GM19395 (cell line): ENCODE results near the gene NAPA.

Experiments used
- ATAC-seq: cut with Tn5 transposase; IDR thresholded peaks from one replicate; pipeline ENCODE4 v1.9.1; 2021; ENCODE audit warnings: mild to moderate bottlenecking, moderate library complexity; ENCODE audit not compliant: unreplicated experiment

Gene NAPA

DNA sequence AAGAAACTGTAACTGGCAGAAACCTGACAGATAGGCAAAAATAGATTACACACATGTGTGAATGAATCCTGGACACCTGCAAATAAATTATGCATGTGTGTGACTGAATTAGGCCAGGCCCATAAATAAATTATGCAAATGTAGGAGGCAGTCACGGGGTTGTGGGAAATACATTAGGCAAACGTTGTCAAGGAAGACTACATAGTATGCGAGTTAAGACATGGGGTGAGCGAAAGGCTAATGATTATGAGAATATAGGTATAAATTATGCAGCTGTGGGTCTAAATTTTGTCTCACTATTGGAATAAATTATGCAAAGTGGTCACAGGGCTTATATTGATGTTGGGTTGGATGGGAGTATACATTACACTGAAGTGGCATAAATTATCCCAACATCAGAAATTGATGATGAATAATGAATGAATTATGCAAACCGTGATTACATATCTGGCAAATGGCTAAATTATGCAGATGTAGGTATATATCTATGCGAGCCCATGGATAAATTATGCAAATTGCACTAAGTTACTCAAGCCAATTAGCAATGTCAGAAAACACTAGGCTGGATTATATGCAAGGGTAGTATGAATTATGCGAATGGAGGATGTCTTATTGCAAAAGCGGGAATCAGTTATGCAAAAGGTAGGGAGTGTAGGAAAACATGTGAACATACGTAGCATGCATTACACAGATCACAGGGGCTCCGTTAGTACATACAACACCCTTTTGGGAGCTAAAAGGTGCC is 50.0 kb downstream of the NAPA start:
- no peak for ATAC-seq

DNA sequence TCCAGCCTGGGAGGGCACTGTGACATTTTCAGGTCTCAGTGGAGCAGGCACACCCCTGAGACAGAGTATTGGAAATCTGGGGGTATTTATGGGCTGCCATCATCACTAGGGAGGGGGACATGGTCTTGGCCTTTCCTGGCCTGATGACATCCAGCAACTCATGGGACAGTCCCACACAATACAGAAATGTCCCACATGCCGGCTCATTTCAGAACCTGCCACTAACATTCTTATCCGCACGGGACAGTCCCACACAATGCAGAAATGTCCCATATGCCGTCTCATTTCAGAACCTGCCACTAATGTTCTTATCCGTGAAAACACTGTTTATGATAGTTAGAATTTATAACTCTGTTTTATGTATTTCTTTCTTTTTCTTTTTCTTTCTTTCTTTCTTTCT is 53.0 kb downstream of the NAPA start:
- no peak for ATAC-seq

DNA sequence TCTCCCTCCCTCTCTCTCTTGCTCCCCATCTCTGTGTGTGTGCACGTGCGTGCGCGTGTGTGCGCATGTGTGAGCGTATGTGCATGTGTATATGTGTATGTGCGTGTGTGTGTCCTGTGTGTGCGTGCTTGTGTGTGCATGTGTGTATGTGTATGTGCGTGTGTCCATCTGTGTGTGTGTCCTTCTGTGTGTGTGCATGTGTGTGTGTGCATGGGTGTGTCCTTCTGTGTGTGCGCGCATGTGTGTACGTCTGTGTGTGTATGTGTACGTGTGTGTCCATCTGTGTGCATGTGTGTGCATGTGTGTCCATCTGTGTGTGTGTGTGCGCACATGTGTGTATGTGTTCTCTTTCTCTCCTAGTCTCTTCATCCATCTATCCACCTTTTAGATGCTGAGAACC is 55.4 kb downstream of the NAPA start:
- no peak for ATAC-seq

DNA sequence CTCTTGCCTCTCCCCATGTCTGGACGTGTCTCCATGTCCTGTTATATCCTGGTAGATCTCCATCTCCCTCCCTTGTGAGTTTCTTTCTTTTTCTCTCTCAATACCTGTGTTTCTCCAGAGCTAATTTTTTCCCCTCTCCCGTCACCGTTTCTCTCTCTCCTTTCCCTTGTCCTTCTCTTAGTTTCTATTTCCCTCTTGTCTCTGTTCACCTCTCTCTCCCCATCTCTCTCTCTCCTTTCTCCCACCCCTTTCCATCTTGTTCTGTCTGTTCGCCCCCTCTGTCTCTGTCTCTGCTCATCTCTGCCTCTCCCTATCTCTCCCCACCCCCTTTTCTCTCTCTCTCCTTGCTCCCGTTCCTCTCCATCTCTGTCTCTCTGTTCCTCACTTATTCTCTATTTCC is 56.2 kb downstream of the NAPA start:
- ATAC-seq, result no peak

DNA sequence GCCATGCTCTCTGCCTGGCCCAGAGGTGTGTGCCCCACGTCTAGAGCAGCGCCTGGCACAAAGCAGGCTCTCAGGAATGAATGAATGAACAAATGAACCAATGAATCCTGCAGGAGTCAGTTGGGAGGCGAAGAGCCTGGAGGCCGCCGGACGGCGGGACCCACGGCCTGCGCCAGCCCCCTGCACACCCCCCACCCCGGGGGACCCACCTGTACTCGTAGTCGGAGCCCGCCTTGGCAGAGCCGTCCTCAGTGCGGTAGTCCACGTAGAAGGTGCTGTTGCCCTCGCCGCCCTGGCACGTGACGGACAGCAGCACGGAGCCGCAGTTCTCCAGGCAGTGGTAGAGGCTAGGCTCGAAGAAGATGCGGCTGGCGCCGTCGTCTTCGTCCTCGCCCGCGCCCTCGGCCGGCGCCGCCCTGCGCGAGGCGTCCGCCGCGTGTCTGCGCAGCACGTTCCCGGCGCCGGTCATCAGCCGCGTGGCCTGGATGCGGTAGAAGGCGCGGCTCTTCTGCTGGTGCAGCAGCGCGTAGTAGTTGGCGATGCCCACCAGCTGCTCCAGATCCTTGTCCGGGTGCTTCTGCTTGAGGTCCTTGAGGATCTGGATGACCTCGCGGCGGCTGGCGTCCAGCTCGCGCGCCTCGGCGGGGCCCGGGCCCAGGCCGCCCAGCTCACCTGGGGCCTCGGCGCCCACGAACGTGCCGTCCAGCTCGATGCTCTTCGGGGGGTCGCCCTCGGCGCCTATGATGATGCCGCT is 58.0 kb downstream of the NAPA start:
- no peak for ATAC-seq

DNA sequence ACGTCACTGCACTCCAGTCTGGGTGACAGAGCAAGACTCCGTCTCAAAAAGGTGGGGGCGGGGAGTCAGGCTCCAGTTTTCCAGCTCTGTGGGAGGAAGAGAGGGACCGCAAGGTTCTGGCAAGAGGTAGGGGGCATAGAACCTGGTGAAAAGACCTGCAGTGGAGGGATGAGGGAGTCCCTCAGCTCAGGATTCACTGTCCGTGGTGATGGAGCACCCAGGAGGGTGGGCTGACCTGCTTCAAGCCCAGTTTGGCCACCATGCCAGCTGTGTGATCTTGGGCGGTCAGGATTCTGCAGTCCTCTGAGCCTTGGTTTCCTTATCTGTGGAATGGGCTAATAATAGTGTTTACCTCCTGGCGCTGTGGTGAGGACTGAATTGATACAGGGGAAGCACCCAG is 64.4 kb downstream of the NAPA start:
- no peak for ATAC-seq

DNA sequence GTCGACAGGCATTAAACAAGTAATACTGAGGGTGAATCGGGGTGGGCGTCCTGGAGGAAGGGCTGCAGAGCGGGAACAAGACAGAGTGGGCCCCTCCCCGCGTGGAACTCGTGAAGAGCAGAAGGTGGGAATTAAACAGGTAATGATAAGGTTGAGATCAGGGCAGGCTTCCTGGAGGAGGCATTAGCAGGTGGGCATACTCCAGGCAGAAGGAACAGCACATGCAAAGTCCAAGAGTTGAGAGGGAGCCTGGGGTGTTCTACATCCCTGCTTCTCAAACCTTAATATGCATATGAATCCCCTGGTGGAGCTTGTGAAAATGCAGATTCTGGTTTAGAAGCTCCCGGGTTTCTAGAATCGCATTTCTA is 66.5 kb downstream of the NAPA start:
- ATAC-seq, result no peak

DNA sequence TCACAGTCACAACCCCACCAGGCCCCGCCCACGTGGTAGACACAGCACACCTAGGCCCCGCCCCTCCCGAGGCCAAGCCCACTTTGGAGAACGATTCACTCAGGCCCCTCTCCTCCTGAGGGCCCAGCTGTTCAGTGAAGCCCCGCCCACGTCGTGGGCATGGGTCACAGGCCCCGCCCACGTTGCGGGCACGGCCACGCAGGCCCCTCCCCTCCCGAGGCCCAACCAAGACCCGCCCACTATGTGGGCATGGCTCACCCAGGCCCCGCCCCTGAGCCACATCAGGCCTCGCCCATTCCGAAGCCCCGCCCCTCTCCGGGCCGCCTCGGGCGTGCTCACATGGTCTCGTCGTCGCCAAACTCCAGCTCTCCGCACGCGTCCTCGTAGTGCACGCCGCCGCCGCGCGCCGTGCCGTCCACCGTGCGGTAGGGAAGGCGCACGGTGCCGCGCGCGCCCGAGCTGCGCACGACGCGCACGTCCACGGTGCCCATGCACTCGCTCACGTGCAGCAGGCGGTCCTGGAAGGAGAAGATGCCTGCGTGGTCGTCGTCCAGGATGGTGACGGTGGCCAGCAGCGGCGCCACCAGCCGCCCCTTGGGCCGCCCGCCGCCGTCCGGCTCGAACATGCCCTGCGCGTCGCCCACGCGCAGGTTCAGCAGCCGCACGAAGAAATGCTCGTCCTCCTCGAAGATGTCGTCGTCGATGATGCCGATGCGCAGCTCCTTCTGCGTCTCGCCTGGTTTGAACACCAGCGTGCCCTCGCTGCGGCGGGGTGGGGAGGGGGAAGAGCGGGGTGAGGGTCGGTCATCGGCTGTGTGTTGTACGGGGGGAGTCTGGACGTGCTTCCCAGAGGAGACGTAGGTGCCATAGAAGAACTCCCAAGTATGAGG is 67.1 kb downstream of the NAPA start:
- no peak for ATAC-seq

DNA sequence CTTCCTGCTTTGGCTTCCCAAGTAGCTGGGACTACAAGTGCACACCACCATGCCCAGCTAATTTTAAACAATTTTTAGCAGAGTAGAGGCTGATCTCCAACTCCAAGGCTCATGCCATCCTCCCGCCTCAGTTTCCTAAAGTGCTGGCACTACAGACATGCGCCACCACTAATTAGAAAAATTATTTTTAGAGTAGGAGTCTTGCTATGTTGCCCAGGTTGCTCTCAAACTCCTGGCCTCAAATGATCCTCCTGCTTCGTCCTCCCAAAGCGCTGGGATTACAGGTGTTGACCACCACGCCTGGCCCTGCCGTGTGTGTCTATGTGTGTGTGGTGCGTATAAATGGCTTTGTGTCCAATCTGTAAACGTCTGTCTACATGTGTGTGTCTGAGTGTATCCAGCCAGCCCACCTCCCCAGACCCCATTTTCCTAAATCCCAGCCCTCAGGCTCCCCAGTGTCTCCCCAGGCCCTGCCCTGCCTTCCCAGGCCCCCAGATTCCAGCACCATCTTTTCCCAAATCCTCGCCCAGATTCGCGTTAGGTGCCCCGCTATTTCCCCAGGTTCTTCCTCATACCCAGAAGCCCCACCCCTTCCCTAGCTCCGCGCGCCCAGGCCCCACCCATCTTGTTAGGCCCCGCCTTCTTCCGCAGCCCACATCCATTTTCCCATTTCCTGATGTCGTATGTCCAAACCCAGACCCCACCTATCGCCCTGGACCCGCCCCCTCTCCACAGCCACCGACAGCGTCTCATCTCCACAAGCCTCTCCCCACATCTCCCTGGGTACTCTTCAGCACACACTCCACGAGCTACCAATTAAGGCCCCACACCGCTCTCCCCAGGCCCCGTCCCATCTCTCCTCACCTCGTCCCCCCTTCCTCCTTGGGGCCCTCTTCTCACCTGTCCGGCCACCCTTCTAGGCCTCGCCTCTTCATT is 68.1 kb downstream of the NAPA start:
- ATAC-seq, result no peak

DNA sequence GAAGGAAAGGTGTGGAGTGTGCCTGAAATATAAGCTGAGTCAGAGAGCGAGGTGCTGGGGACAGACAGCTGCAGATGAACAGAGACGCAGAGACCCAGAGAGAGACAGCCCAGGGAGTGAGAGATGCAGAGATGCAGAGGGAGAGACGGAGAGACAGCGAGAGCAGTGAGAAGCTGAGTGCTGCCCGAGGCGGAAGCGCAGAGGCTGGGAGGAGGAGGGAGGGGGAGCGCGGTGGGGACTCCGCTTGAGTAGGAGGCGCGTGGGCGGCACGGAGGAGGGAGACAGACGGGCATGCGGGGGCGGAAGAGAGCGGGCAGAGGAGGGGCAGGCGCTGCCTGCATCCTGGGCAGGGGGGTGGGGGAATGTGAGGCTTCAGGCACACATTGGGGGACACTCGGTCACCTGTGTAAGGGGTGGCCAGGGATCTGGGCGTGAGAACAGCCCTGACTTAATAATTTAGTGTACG is 68.9 kb downstream of the NAPA start:
- no peak for ATAC-seq

DNA sequence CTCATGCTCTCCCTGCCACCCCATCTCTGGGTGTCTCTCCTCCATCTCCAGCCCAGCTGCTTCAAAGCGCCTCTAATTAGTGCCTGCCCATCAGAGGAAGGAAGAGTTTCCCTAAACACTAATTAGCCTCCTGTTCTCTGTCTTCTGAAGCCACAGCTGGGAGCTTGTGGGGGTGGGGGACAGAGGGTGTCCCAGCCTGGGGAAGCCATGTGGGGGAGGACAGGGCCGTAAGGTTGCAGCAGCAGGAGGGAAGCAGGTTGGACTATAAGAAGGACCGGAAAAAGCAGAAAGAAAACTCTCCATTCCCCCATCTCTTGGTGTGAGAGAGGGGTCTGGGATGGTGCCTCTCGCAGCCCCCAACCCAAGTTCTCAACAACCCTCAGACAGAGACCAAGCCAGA is 69.3 kb downstream of the NAPA start:
- no peak for ATAC-seq

DNA sequence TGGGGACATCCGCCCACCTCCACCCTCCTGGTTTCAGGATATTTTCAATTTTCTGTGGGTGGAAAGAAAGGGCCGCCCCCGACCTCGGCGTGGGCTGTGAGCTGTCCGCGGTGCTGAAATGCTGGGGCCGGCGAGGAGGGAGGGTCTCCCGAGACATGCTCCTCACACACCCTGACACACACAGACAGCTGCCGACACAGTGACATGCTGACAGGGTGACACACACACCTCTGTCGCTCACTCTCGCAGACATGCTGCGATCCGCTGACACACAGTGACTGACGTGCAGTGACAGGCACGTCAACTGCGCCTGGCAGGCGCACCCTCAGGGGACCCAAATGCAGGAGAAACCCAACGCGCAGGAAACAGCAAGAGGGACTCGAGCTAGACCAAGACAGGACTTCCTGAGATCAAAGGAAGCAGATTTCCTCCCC is 70.5 kb downstream of the NAPA start:
- ATAC-seq, result no peak

DNA sequence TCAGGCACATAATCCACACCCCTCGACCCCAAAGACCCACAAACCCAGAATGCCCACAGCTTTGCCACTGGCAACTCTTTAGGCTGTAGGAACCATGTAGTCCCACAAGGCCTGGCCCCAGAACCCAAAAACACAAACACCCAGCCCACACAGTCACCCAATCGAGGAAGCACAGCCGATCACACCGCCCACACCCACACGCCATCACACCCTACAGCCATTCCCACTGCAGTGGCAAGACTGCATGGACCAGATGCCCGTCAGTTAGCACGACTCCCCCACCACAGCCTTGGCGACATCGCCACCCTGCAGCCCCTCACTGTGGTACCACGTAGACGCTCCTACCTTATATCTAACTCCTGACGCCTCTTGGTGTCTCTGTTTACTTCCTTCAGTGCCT is 71.5 kb downstream of the NAPA start:
- no peak for ATAC-seq

DNA sequence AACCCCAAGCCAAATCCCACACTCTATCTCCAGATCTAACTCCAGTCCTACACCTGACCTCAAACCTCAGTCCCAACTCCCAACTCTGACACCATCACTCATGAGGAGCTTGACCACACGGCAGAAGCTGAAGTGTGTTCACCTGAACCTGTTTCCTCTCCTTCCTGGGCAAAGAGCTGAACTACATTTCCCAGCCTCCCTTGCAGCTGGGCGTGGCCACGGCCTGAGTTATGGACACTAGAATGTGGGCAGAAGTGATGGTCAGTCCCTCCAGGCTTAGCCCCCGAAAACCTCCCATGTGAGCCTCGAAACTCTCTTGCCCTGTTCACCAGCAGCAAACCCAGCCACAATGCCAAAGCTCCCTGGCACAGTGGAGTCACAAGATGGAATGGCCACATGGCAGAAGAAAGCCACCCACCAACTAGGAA is 76.1 kb downstream of the NAPA start:
- no peak for ATAC-seq
